ENCODE results near the gene LRRC3. TPM values are rescaled to one million over a fixed set of nuclear protein-coding genes. Genes with fewer than 3 reads are reported as not detected.

Gene LRRC3
- total and polyA plus RNA-seq, 2 donors (not counting 3 experiments of a cell fraction or from before 2014, with no cell fraction given): 4.8 to 4.9 TPM

DNA sequence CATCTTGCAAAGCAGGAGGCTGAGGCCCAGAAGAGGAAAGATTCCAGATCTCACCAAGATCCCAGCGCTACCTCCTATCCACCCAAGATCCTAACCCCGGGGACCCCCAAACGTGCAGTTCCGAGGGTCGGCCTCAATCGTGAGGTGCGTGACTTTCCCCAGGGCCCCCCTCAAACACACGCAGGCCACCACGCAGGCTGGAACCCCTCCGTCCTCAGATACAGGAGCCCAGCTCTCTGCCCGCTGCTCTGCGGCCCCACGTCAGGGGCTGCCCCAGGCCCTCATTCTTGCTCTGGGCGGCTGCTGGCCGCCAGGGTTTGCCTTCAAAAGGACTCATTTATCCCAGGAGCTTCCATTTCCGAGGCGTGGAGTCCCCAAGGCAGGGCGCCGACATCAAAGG lies 44.8 kb downstream of the LRRC3 start:
- H3K27me3 ChIP-seq (ENCODE audit: control insufficient read depth in 2 of 2, insufficient read depth in 2 of 2, low read length in 2 of 2): peaks cover 2 to 8% of the 10 kb centered on the region in 2 experiments
- POLR2A ChIA-PET: no interaction called here
- TF ChIP-seq JUN (IDR thresholded peaks at IDR 0.05; ENCODE audit: borderline replicate concordance, insufficient read depth, insufficient read length, low read depth): no peak
- TF ChIP-seq POLR2AphosphoS5 (IDR thresholded peaks at IDR 0.05; ENCODE audit: insufficient read depth, low read depth, low read length): no peak
- TF ChIP-seq MYC (IDR thresholded peaks at IDR 0.05; ENCODE audit: low read depth, low read length): no peak
- no peak for TF ChIP-seq GATA2 (IDR thresholded peaks at IDR 0.05; ENCODE audit: insufficient read depth, insufficient read length, low read depth, low read length)
- TF ChIP-seq POLR2A (IDR thresholded peaks at IDR 0.05; ENCODE audit: low read depth, low read length): no peak
- TF ChIP-seq, protein P1, sequence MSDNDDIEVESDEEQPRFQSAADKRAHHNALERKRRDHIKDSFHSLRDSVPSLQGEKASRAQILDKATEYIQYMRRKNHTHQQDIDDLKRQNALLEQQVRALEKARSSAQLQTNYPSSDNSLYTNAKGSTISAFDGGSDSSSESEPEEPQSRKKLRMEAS (IDR thresholded peaks at IDR 0.05; ENCODE audit: insufficient read depth, insufficient read length): no peak
- TF ChIP-seq EZH2 (IDR thresholded peaks at IDR 0.05; ENCODE audit: borderline replicate concordance, low read depth, low read length, severe bottlenecking): no peak
- TF ChIP-seq, protein P2, sequence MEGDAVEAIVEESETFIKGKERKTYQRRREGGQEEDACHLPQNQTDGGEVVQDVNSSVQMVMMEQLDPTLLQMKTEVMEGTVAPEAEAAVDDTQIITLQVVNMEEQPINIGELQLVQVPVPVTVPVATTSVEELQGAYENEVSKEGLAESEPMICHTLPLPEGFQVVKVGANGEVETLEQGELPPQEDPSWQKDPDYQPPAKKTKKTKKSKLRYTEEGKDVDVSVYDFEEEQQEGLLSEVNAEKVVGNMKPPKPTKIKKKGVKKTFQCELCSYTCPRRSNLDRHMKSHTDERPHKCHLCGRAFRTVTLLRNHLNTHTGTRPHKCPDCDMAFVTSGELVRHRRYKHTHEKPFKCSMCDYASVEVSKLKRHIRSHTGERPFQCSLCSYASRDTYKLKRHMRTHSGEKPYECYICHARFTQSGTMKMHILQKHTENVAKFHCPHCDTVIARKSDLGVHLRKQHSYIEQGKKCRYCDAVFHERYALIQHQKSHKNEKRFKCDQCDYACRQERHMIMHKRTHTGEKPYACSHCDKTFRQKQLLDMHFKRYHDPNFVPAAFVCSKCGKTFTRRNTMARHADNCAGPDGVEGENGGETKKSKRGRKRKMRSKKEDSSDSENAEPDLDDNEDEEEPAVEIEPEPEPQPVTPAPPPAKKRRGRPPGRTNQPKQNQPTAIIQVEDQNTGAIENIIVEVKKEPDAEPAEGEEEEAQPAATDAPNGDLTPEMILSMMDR (IDR thresholded peaks at IDR 0.05; ENCODE audit: extremely low read depth in 1 of 2, insufficient read depth in 1 of 2, low read depth in 1 of 2, low read length in 2 of 2): no peak
- TF ChIP-seq FOS (IDR thresholded peaks at IDR 0.05; ENCODE audit: borderline replicate concordance, insufficient read depth, low read length): no peak
- H4K20me1 ChIP-seq (replicated peaks; ENCODE audit: control insufficient read depth, extremely low read depth, insufficient read depth, low read length): no peaks in the 10 kb centered on the region
- H3K9me1 ChIP-seq (replicated peaks; ENCODE audit: control insufficient read depth, extremely low read depth, insufficient read depth, low read length): no peaks in the 10 kb centered on the region
- no peak overlapping the region for H3K27ac ChIP-seq (ENCODE audit: insufficient read depth, low read depth, low read length)
- CTCF ChIA-PET: interaction anchor here (0.6 to 2.3 kb wide), 5 partner anchors 10 to 293 kb away, joined by 3 to 7 read pairs (median 4); no protein-coding TSS in a partner anchor
- FAIRE-seq (no peak), DNase-seq (ENCODE audit: low read depth, low spot score) (no peak)
- no peaks in the 10 kb centered on the region for H3K4me1 ChIP-seq (ENCODE audit: control insufficient read depth, extremely low read depth, insufficient read depth, low read length)
- no peaks in the 10 kb centered on the region for H3K36me3 ChIP-seq (ENCODE audit: control insufficient read depth in 2 of 2, extremely low read depth in 1 of 2, insufficient read depth in 2 of 2, low read length in 2 of 2)
- H3K4me3 ChIP-seq (replicated peaks in 1 of 3; ENCODE audit: insufficient read depth in 1 of 3, low read depth in 1 of 3, low read length in 3 of 3): no peak overlapping the region
- H3K9me3 ChIP-seq (replicated peaks; ENCODE audit: control insufficient read depth, insufficient read depth, low read length): no peaks in the 10 kb centered on the region
- no TSS peak for BruUV-seq (replicated peaks)
- H2AFZ ChIP-seq (ENCODE audit: low read depth, low read length): no peak overlapping the region
- H3K79me2 ChIP-seq (ENCODE audit: control insufficient read depth, insufficient read depth, low read length): no peaks in the 10 kb centered on the region
- intact Hi-C loops (cut with micrococcal nuclease): no loop called here
- no peak overlapping the region for H3K9ac ChIP-seq (replicated peaks; ENCODE audit: extremely low read depth, insufficient read depth, low read length)
- no peak overlapping the region for H3K4me2 ChIP-seq (ENCODE audit: insufficient read depth, low read length)
- dilution Hi-C loops (cut with MboI; ENCODE audit: extremely low pct_ligation_motif_present, low sequenced_read_pairs): no loop called here

Data from endothelial cell of umbilical vein (primary cell).